Islet precursor cell (in vitro differentiated cells): ENCODE results near the gene LHFPL2.

Experiments used
- DNase-seq: peaks from one replicate; pipeline ENCODE4 v3.0.0-alpha.2; 2018

LHFPL2 gene

GRCh38 chr5:78515670-78516069, 132.9 kb downstream of the LHFPL2 start:
- peak; percentile 71 for DNase-seq

GRCh38 chr5:78514427-78515330, 133.9 kb downstream of the LHFPL2 start:
- no peak for DNase-seq

DNA sequence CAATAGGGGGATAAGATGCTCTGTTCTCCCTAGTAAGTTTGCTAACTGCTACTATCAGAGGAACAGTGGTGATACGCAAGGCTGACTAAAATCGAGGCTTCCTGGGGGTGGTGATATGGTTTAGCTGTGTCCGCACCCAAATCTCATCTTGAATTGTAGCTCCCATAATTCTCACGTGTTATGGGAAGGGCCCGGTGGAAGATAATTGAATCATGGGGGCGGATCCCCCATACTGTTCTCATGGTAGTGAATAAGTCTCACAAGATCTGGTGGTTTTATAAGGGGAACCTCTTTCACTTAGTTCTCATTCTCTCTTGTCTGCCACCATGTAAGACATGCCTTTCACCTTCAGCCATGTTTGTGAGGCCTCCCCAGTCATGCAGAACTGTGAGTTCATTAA, 135.1 kb downstream of the LHFPL2 start:
- DNase-seq: no peak

DNA sequence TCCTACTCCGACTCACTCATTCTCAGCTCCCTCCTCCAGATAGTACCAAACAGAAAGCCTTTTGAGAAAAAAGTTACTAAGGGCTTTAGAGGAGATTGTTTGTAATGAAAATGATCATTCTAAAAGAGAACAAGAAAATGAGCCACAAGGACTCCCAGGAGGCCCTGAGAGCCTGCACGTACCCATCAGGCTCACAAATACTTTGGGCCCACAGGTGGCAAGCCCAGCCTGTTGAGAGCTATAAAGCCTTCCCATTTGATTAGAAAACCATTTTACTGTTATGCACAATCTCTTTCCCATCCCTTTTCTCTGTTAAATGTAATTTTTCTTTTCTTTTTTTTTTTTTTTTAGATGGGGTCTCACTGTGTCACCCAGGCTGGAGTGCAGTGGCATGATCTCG, 136.1 kb downstream of the LHFPL2 start:
- DNase-seq: no peak

DNA sequence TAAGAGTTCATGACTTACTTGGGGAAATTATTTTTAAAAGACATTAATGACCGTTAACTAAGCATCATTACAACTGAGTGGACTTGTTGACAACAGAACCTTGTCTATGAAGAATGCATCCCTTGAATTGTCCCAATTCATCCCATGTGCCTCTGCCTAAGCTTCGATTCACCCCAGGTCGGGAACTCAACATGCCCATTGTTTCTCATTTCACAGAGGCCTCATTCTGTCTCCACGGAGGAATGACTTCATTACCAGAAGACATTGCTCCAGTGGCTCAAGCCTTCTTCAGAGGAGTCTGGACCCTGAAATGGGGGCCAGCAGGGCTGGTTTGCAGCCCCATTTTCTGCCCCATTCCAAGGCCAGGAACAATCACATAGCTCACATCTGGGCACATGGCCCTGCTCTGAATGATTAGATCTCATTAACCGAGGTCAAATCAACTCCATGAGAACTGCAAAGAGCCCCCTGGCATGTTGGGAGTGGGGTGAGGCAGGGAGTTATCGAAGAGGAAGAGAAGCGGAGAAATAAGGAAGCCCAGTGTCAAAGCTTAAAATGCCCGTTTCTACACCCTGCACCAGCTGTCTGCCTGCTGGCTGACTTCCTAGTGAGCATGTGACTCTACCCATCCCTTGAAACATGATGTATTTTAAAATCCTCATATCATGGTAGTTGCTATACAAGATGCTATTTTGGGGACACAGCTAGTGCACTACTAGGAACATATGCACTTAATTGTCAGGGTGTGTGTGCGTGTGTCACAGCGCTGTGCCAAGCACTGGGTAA, 137.3 kb downstream of the LHFPL2 start:
- DNase-seq: no peak

DNA sequence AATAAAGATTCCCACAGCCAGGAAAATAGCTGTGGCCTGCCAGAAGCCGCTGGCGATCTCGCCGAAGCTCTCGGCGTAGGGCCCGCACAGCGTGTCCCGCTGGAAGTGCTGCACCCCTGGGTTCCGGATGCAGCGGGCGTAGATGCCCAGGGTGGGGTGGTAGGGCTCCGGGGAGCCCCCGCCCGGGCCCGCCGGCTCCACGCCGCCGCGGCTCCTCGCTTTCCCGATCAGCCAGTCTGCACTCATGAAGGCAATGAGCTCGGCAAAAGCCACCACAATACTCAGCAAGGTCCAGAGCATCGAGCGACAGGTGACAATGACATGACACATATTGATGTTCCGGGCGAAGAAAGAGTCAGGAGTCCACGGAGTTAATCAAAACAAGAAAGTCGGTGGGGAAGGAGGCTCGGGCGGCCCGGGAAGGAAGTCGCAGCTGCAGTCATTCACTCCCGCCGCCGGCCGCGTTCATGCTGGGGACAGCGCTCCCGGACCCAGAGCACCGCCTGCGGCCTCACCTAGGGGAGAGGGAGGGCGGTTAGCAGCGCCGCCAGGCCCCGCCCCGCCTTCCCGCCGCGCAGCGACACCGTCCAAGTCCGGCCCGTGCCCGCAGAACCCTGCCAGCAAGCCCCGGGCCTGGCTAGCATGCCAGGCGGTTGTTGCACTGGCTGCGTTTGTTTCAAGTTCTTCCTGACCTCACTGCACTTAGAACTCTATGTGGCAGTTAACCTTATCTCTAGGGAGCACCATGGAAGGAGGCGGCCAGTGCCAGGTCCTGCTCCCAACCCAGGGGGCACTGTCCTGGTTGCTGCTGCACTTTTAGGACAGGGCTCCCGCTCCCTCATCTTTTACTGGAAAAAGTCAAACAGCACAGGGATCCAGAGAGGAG, 138.4 kb downstream of the LHFPL2 start:
- DNase-seq: peak; percentile 85

DNA sequence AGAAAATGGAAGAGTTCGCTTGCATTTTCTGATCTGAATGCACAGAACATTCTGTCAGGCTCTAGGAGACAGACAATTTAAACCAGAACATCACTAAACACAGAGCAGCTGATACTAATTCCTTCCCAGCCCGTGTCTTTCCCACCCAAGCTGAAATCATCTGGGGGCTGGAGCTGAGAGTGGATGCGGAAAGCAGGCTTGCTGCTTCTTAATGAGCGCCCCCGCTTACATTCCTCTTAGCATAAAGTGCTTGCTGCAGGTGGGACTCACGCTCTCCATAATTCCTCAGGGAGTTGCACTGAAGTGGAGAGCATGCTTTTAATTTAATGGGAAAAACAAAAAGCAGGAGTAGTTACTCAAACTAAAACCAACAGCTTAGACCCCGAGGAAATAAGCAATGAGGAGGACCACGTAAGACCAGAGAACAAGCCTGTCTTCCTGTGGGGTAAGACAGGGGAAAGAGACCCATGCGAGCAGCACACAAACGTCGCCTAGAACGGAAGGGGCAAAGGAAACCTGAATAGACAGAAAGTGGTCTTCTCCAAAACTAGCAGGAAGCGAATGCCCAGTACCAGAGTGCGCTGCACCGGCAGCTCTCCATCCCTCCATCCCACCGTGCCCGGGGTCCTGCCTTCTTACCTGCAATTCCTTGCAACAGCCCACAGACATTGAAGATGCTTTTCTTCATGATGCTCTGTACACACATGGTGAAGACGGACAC, 139.3 kb downstream of the LHFPL2 start:
- no peak for DNase-seq

GRCh38 chr5:78508186-78508765, 140.3 kb downstream of the LHFPL2 start:
- peak; percentile 86 for DNase-seq

- DNase-seq: no peak
Observed at GRCh38 chr5:78507531-78507930, 141.0 kb downstream of the LHFPL2 start.

- peak; percentile 51 for DNase-seq
Observed at GRCh38 chr5:78506261-78507024, 142.1 kb downstream of the LHFPL2 start.

DNA sequence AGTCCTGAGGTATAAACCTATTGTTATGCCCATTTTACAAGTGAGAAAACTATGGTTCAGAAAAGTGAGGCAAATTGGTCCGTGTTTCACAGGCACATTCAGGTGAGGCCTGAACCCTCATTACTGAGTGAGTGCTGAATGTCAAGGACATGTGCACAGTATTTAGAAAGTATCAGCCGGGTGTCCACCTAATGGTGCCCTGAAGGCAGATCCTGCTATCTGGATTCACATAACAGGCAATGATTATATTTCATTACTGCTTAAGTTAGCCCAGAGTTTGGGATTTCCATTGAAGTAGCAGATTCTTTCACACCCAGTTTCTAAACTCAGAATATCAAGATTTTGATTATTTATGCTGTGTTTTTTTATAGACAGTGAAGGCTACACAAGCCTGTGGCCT, 142.7 kb downstream of the LHFPL2 start:
- DNase-seq: peak; percentile 32

DNA sequence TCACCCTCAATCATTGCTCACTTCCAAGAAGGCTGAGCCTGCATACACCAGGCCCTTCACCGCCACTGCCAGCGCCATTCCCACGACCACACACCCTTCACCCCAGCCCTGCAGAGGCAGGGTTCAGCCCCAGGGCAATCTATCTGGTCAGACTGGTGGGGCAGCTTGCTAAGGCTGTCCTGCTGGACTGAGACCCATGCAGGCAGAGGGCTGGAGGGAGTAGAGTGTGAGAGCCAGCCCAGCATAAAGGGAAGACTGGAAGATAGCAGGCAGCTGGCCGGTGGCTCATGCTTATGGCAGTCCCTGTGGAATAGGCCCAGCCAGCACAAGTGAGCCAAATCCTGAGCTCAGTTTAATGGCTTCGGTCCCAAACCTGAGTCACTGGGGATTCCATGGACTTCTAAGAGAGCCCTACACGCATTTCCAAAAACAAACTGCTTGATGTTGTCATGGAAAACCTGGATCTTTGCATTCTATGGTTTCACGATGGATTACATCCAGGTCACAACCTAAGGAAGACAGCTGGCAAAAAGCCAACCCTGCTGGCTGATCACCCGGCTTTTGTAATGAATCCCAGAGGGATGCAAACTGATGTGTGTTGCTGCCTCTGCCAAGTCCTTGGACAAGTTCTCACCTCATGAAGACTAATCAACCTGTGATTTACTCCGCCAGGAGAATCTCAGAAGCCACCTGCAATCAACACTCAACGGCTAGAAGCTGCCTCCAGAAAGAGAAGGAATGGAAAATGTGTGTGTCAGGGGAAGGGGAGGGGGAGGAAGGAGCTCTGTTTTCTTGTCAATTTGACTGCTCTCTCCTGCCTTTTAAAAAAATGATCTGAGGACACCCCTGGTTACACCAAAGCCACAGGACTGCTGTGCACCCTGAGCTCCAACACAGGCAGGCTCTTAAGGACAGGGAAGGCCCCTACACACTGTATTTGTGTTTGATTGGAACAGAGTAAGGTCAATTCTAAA, 143.6 kb downstream of the LHFPL2 start:
- peak; percentile 99 for DNase-seq

GRCh38 chr5:78503958-78504653, 144.5 kb downstream of the LHFPL2 start:
- peak; percentile 46 for DNase-seq

- peak; percentile 38 for DNase-seq
Observed at GRCh38 chr5:78501411-78502352, 146.9 kb downstream of the LHFPL2 start.

- DNase-seq: no peak
Observed at GRCh38 chr5:78500871-78501270, 147.7 kb downstream of the LHFPL2 start.

DNA sequence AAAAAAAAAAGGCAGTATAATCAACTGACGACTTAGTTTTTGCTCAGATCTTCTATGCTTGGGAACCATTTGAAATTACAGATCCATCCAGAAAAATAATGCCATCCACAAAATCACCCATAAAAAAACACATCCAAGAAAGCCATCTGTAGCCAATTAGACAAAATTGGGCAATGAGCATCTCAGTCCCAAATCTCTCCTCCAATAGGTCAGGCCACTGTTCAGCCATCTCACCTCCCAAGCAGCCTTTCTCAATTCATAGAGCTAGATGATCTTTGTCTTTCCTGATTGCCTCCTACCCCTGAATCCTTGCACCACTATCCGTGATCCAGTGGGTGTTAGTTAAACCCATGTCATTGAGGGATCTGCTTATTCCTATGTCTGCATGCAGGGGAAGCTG, 148.5 kb downstream of the LHFPL2 start:
- DNase-seq: no peak

DNA sequence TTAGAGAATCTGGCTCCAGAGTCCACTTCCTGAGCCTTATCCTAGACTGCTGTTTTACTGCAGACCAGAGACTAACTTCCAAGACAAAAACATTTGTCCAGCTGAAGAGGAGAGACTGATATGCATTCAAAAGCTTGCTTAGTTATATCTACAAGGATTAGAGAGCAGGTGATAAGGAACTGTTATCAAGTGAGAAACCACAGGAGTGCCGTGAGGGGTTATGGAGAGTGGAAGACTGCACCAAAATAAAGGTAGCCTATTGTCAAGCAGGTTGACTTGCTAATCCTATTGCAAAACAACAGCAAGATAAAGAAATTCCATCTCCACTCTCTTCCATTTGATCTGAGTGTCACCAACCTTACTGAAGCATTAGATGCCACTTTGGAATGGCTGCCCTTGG, 149.1 kb downstream of the LHFPL2 start:
- DNase-seq: peak; percentile 28
